T-helper 1 cell (primary cell): ENCODE data around the gene PAX4.

Experiments used
- DNase-seq, 5 donors: peaks; one replicate each; pipeline ENCODE4 v3.0.0-alpha.2; 2012 to 2020
- total RNA-seq, 4 donors: gene quantifications; one replicate each; lab custom pipeline; 2026; lab: John Stamatoyannopoulos, UW

Gene PAX4, protein sequence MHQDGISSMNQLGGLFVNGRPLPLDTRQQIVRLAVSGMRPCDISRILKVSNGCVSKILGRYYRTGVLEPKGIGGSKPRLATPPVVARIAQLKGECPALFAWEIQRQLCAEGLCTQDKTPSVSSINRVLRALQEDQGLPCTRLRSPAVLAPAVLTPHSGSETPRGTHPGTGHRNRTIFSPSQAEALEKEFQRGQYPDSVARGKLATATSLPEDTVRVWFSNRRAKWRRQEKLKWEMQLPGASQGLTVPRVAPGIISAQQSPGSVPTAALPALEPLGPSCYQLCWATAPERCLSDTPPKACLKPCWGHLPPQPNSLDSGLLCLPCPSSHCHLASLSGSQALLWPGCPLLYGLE
- total RNA-seq: 0 reads per million in 4 donors

DNA sequence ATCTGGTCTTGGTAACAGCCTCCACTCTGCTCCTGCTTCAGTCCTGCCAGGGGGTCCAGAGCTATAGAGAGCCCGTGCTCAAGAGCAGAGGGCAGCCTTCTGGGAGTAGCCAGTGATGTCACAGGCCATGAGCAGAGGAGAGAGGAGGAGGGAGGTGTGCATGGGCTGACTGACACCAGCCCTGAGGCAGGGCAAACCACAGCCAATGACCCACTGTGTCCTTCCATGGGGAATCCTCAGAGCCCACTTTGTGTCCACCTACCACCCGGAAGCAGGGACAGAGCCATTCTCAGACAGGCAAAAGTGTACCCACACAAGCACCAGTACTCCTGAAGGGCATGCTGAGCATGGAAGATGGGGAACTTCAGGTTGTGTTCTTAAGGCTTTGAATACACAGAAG is at the start of gene PAX4:
Gene PAX4 (minus strand): TSS at position 101 of the 400 bp plus-strand sequence. CDS start 2,214 bp downstream, outside the sequence.
- DNase-seq: no peak

GRCh38 chr7:127667017-127667670 is 49.2 kb upstream of the PAX4 start:
- DNase-seq: no peak

- no peak for DNase-seq
Measured at GRCh38 chr7:127666602-127667001, 48.7 kb upstream of the PAX4 start.

DNA sequence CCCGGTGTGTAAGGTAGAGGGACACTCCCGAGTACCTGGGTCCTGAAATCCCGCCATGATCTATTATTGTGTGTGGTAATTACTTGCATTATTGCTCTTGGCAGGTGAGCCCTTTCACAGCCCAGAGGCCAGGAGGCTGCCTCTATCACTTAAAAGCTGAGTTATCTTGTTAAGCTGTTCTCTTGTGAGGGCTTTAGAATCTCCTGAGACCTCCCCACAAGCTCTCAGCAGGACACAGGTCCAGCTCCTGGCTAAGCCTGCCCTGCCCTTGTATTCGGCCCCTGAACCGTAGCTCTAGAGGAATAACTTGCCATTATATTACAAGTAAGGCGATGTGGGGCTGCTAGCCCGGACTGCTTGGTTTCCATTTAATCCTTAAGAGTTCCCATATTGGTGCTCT is 48.0 kb upstream of the PAX4 start:
- DNase-seq: no peak

DNA sequence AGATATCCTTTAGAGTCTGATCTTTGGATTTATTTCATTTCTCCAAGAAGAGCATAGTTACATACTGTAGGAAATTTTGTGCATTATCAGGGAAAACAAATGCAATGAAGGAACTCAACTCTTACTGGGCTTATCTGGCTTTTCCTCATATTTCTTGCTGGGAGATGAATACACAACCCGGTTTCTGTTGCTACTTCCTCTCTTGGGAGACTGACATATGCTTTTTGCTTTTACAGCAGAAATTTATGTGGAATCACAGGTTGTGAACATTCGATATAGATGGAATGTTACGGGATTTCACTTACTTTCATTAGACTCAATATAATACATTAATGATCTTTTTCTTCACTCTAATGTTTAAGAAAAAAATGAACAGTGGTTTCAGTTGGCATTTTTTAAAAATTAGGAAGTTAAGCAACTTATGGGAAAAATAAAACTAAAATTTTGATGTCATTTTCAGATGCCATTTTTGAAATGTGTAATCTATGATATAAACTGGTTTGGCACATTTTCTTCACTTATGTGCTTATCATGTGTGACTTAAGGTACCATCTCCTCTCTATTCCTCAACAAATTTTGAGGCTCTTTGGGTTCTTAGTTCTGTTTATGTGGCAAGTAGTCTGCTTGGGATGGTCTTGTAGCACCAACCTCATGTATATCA is 41.2 kb upstream of the PAX4 start:
- no peak for DNase-seq

GRCh38 chr7:127657500-127657899 is 39.6 kb upstream of the PAX4 start:
- DNase-seq: no peak

GRCh38 chr7:127655720-127656119 is 37.8 kb upstream of the PAX4 start:
- no peak for DNase-seq

- DNase-seq: peak in 1 of 5 donors; percentile 12
Measured at GRCh38 chr7:127654404-127655394, 36.8 kb upstream of the PAX4 start.

- DNase-seq: no peak
Measured at GRCh38 chr7:127653396-127653795, 35.5 kb upstream of the PAX4 start.

DNA sequence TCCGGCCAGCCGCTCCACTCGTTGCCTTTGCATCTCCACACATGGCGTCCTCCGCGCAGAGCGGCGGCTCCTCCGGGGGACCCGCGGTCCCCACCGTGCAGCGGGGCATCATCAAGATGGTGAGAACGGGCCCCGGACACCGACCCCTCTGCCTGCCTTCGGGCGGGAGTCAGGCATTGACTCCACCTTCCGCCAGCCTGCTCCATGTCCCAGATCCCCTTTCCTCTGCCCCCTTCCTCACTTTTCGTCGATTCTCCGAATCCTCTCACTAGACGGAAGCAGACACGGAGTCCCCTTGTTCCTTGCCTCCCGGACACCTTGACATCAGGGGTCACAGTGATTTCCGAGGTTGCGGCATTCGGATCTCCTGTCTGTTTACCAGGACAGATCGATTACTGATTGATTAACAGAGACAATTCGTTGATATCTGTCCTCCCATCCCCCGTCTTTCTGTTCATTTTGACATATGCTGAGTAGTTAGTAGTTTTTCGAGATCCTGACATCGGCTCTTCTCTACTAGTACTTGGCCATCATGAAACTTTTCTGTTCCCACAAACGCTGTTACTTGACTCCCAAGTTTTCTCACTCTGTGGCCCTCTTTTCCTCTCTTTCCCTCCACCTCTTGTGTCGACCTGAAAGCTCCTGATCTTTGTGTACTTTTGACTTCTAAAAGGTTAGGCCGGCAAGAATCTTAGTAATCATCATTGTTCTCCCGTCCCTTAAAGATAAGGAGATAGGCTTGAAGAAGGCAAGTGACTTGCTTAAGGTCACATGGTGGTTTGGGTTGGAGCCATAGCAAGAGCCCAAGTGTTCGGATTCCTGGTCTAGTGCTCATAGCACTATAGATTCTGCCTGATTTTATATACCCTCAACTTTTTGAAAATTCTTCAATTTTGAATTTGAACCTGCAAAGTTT is 34.6 kb upstream of the PAX4 start:
- peak in 1 of 5 donors; percentile 15 for DNase-seq

- peak; percentile 96 to 99 (median 98) for DNase-seq
Measured at GRCh38 chr7:127651556-127652332, 33.8 kb upstream of the PAX4 start, which contains the start of gene SND1. SND1 (plus strand) TSS chr7:127652194; CDS start chr7:127652374, 180 bp downstream.

- DNase-seq: peak in 1 of 5 donors; percentile 40
Measured at GRCh38 chr7:127650847-127651555, 33.1 kb upstream of the PAX4 start.

DNA sequence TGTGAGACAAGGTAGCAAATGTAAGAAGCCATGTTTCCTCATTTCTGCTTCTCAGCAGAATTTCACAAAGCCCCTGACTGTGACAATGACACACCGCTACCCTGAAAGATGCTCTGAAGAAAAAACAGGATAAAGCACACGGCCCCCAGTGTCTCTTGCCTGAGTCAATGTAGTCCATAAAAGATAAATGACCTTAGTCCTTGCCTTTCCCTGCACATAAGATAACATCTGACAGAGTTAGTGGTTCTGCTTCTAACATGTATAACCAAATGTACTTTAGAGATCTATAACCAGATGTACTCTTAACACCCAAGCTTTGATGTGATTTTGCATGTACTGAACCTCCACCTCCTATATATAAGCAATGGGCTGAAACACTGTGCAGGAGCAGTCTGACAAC is 31.0 kb upstream of the PAX4 start:
- DNase-seq: no peak

- DNase-seq: no peak
Measured at GRCh38 chr7:127647636-127648035, 29.7 kb upstream of the PAX4 start.

DNA sequence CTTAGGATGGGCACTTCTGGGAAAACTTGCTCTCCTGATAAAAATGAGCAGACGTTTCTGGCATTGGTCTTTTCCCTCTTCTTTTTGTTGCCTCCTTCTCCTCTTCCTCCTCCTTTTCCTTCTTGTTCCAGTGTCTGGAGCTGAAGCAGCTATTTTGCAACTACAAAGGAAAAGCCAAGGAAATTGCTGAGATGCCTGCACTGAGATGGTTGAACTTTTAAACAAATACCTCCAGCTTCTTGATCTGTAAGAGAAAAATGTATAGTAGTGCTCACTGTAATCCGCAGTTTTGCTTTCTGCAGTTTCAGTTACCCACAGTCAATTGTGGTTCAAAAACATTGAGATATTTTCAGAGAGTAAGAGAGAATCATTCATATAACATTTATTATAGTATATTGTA is 26.5 kb upstream of the PAX4 start:
- DNase-seq: no peak

GRCh38 chr7:127638197-127638596 is 20.3 kb upstream of the PAX4 start:
- DNase-seq: no peak

- DNase-seq: no peak
Measured at GRCh38 chr7:127635659-127636285, 17.8 kb upstream of the PAX4 start.

GRCh38 chr7:127632276-127632910 is 14.5 kb upstream of the PAX4 start:
- no peak for DNase-seq
